K562 (cell line): ENCODE measurements around the gene GSTM2. TPM values are rescaled to one million over a fixed set of nuclear protein-coding genes. Genes with fewer than 3 reads are reported as not detected.
A peak's percentile ranks its signal among the peaks of the same experiment; 100 is the strongest.

Source experiments
- ATAC-seq: fragments of 200-7000 bp; cut with Tn5 transposase; 3 replicates; pipeline ENCODE4 v1.9.1; 2020; ENCODE audit warnings: moderate library complexity
- BruUV-seq: library from RNA; stranded (reverse); fragments of 400-500 nt; replicated peaks from 2 replicates; lab custom pipeline; 2021; lab: Mats Ljungman, UMichigan
- CTCF ChIA-PET: fragments of 300-600 bp; formaldehyde crosslinking; extraction: SDS; loops from one replicate; lab custom pipeline; 2021; ENCODE audit warnings: low intra/inter-chr PET ratio; lab: Yijun Ruan, JAX
- POLR2A ChIA-PET: fragments of 300-600, 350-650 bp; sonication (Branson Sonifier 250); formaldehyde crosslinking; extraction: SDS; loops from one replicate; lab custom pipeline; 2021; ENCODE audit warnings: antibody characterized with exemption, inconsistent platforms; lab: Yijun Ruan, JAX
- DNase-seq, 4 experiments: peaks; one replicate each; pipeline versions ENCODE4 v3.0.0 to v3.0.0-alpha.2; 2011 to 2018; ENCODE audit warnings: low spot score in 3 of 4, mixed read lengths in 3 of 4; ENCODE audit errors: extremely low read depth in 1 of 4
- FAIRE-seq: peaks from 2 replicates; lab custom pipeline; 2011; peaks lifted over from hg19 to GRCh38; lab: Jason Lieb, UNC
- H2AFZ ChIP-seq: 2 replicates; pipeline ENCODE4 v1.6.0; 2011; ENCODE audit warnings: low read depth, low read length, control low read depth, inconsistent platforms
- H3K27ac ChIP-seq: fragments of 200-600 bp; 3 replicates; pipeline ENCODE4 v1.8.0; 2011; ENCODE audit warnings: low read depth, mild to moderate bottlenecking, control low read depth, inconsistent platforms, low read length, moderate library complexity, mixed read lengths; ENCODE audit errors: extremely low read depth
- H3K27me3 ChIP-seq, 2 experiments: fragments of 300-600 bp in 1 of 2; 2 replicates in 1 of 2; 3 replicates in 1 of 2; pipeline versions ENCODE4 v1.6.0 to v1.8.0; 2011; ENCODE audit warnings: inconsistent platforms in 2 of 2, low read length in 2 of 2, mild to moderate bottlenecking in 1 of 2, mixed read lengths in 1 of 2, moderate library complexity in 1 of 2; ENCODE audit not compliant: control insufficient read depth in 2 of 2, insufficient read depth in 2 of 2
- H3K36me3 ChIP-seq: fragments of 300-600 bp; 3 replicates; pipeline ENCODE4 v1.8.0; 2011; ENCODE audit warnings: mild to moderate bottlenecking, low read length, inconsistent platforms; ENCODE audit not compliant: control insufficient read depth, insufficient read depth
- H3K4me1 ChIP-seq, 2 experiments: fragments of 200-600 bp in 1 of 2; replicated peaks in 1 of 2; 2 replicates in 1 of 2; 3 replicates in 1 of 2; pipeline versions ENCODE4 v1.5.1 to v1.8.0; 2011; ENCODE audit warnings: inconsistent platforms in 2 of 2, low read length in 2 of 2, mild to moderate bottlenecking in 1 of 2, mixed read lengths in 1 of 2, moderate library complexity in 1 of 2; ENCODE audit not compliant: control insufficient read depth in 2 of 2, insufficient read depth in 2 of 2
- H3K4me2 ChIP-seq: 2 replicates; pipeline ENCODE4 v1.6.1; 2011; ENCODE audit warnings: low read length, control low read depth, inconsistent platforms, mixed read lengths; ENCODE audit not compliant: insufficient read depth
- H3K4me3 ChIP-seq: fragments of 200-600 bp; sonication (generic), shearing (Covaris generic); 2 replicates; pipeline ENCODE4 v1.5.1; 2016; ENCODE audit warnings: control low read depth, inconsistent platforms
- H3K79me2 ChIP-seq: fragments of 200-600 bp; 3 replicates; pipeline ENCODE4 v1.8.0; 2011; ENCODE audit warnings: low read length, inconsistent platforms; ENCODE audit not compliant: control insufficient read depth, insufficient read depth
- H3K9ac ChIP-seq, 2 experiments: 2 replicates each; pipeline versions ENCODE4 v1.6.0 to v1.6.1; 2011; ENCODE audit warnings: low read depth in 2 of 2, low read length in 2 of 2, control low read depth in 1 of 2, inconsistent platforms in 1 of 2, mild to moderate bottlenecking in 1 of 2, mixed read lengths in 1 of 2; ENCODE audit not compliant: insufficient read depth in 1 of 2
- H3K9me1 ChIP-seq: one replicate; pipeline ENCODE4 v1.6.0; 2011; ENCODE audit warnings: inconsistent platforms, mild to moderate bottlenecking, low read length, moderate library complexity; ENCODE audit not compliant: control insufficient read depth, insufficient read depth
- H3K9me3 ChIP-seq: replicated peaks from 2 replicates; pipeline ENCODE4 v1.5.1; 2011; ENCODE audit warnings: low read depth, low read length, inconsistent platforms; ENCODE audit not compliant: control insufficient read depth, insufficient read depth
- H4K20me1 ChIP-seq: replicated peaks from 2 replicates; pipeline ENCODE4 v1.6.1; 2011; ENCODE audit warnings: low read length, inconsistent platforms, mixed read lengths; ENCODE audit not compliant: control insufficient read depth, insufficient read depth
- CHD2 ChIP-seq: IDR thresholded peaks from 2 replicates; pipeline ENCODE4 v1.6.1; 2011; ENCODE audit warnings: low read depth, low read length
- CREB1 ChIP-seq, 2 experiments: sonication (generic) in 1 of 2; formaldehyde crosslinking in 1 of 2; IDR thresholded peaks; 2 replicates each; pipeline versions ENCODE4 v1.6.1 to v1.8.0; 2012 to 2022; ENCODE audit warnings: inconsistent platforms in 1 of 2, mild to moderate bottlenecking in 1 of 2, missing genetic modification reagents in 1 of 2, moderate library complexity in 1 of 2
- CREM ChIP-seq: IDR thresholded peaks from 2 replicates; pipeline ENCODE4 v1.6.1; 2014; ENCODE audit warnings: antibody characterized with exemption, low read depth
- CTBP1 ChIP-seq: fragments of 450-650 bp; IDR thresholded peaks from 2 replicates; pipeline ENCODE4 v1.6.1; 2016; ENCODE audit warnings: borderline replicate concordance
- FOXK1 ChIP-seq: sonication (generic); formaldehyde crosslinking; IDR thresholded peaks from 2 replicates; pipeline ENCODE4 v1.8.0; 2022; ENCODE audit warnings: missing genetic modification reagents, mild to moderate bottlenecking, borderline replicate concordance
- KLF16 ChIP-seq: IDR thresholded peaks from 2 replicates; pipeline ENCODE4 v1.6.1; 2016; ENCODE audit warnings: antibody characterized with exemption
- MEIS2 ChIP-seq: fragments of 450-650 bp; IDR thresholded peaks from 2 replicates; pipeline ENCODE4 v1.6.1; 2014; ENCODE audit warnings: mild to moderate bottlenecking; ENCODE audit not compliant: partially characterized antibody
- MTA3 ChIP-seq: fragments of 450-650 bp; formaldehyde crosslinking; IDR thresholded peaks from 2 replicates; pipeline ENCODE4 v1.6.1; 2017; ENCODE audit warnings: mild to moderate bottlenecking, borderline replicate concordance
- NUFIP1 ChIP-seq: fragments of 450-650 bp; IDR thresholded peaks from 2 replicates; pipeline ENCODE4 v1.6.1; 2018; ENCODE audit not compliant: partially characterized antibody
- SETDB1 ChIP-seq: IDR thresholded peaks from one replicate; pipeline ENCODE4 v1.6.1; 2012; ENCODE audit warnings: low read length, control low read depth, inconsistent platforms
- ZBTB7A ChIP-seq: IDR thresholded peaks from 2 replicates; pipeline ENCODE4 v1.6.1; 2011; ENCODE audit warnings: low read depth, mild to moderate bottlenecking, low read length, moderate library complexity, borderline replicate concordance; ENCODE audit not compliant: control insufficient read depth
- ZFP91 ChIP-seq: sonication (generic); formaldehyde crosslinking; IDR thresholded peaks from 2 replicates; pipeline ENCODE4 v1.8.0; 2022; ENCODE audit warnings: mild to moderate bottlenecking, missing genetic modification reagents
- ZNF77 ChIP-seq: fragments of 250-450 bp; sonication (Bioruptor Pico); IDR thresholded peaks from 2 replicates; pipeline ENCODE4 v1.5.0; 2020
- ZSCAN29 ChIP-seq: fragments of 450-650 bp; IDR thresholded peaks from 2 replicates; pipeline ENCODE4 v1.6.1; 2017
- WGBS: fragments of 100-300 bp; shearing (Covaris generic); methylation state at CpG from one replicate; pipeline ENCODE4 v1.1.6; 2016; ENCODE audit warnings: low coverage, mixed read lengths; ENCODE audit not compliant: insufficient coverage; ENCODE audit errors: missing lambda C conversion rate; 5-methylcytosine and 5-hydroxymethylcytosine counted together
- in situ Hi-C: fragments of 300-500 bp; cut with MboI; formaldehyde crosslinking; loops from 4 replicates; pipeline ENCODE4 v1.15.0; 2018; ENCODE audit warnings: inconsistent platforms, mixed read lengths
- intact Hi-C: fragments of 100-400 bp; cut with micrococcal nuclease; formaldehyde crosslinking; loops from 2 replicates; pipeline ENCODE4 v1.14.2; 2022
- polyA plus RNA-seq, 8 experiments: library from polyadenylated mRNA; depleted of rRNA in 4 of 8; stranded (reverse) in 5 of 8; unstranded in 3 of 8; fragments of >200 nt; fragmentation: Nextera tagmentation in 2 of 8; fragmentation: Illumina TruSeq in 1 of 8; extraction: Ambion mirVana in 2 of 8; extraction: Trizol in 1 of 8; gene quantifications; 2 replicates each; pipeline versions ENCODE4 v1.2.1 to v1.2.3, GENCODE V29; 2011 to 2014; ENCODE audit warnings: inconsistent platforms in 1 of 8, missing spikeins in 1 of 8
- total RNA-seq, 7 experiments: library from RNA; depleted of rRNA in 6 of 7; stranded (reverse); fragments of >200 nt in 6 of 7; fragmentation: Illumina TruSeq in 2 of 7; extraction: Trizol in 2 of 7; gene quantifications; 2 replicates each; pipeline versions ENCODE4 v1.2.1 to v1.2.3, GENCODE V29; 2011 to 2021; ENCODE audit warnings: low replicate concordance in 1 of 7
- TF ChIP-seq, protein P1 (sequence below): sonication (generic); formaldehyde crosslinking; IDR thresholded peaks from 2 replicates; pipeline ENCODE4 v1.8.0; 2023; ENCODE audit warnings: mild to moderate bottlenecking, missing genetic modification reagents

Gene GSTM2
- total and polyA plus RNA-seq, 9 of the 15 experiments (the other 6 are each of a cell fraction or from before 2014, with no cell fraction given) = 1.6 to 15.1 (median 6.8) TPM

- H3K27ac ChIP-seq = peak within 1 kb of the TSS; percentile 90
- ChIA-PET CTCF (no interaction called here), POLR2A (interaction anchor here (0.6 to 3.3 kb wide), 17 partner anchors 9 to 360 kb away, joined by 3 to 16 read pairs (median 3); partner anchors contain the start of genes GNAI3 and SORT1)
- WGBS = under 1% methylated on average over 31 of the region's 47 CpGs
- H3K79me2 ChIP-seq = peaks cover 55% of the 10 kb centered on the region
- in situ Hi-C loops = loop anchor here (5.0 kb wide), 1 partner anchor 72 kb away; the partner anchor contains the start of gene GNAI3
- H3K4me1 ChIP-seq = peaks cover 32 to 53% of the 10 kb centered on the region in 2 experiments
- no peaks in the 10 kb centered on the region for H3K9me1 ChIP-seq
- intact Hi-C loops = loop anchor here (5.0 kb wide), 1 partner anchor 72 kb away; the partner anchor contains the start of gene GNAI3
- FAIRE-seq (no peak), ATAC-seq (peak; percentile 85), DNase-seq (peak; percentile 89 to 97 (median 96))
- H2AFZ ChIP-seq = peak within 1 kb of the TSS; percentile 96
- peaks cover 5% of the 10 kb centered on the region; the same call in 1 of the 2 replicates for H4K20me1 ChIP-seq
- H3K27me3 ChIP-seq = no peaks in the 10 kb centered on the region
- no peaks in the 10 kb centered on the region for H3K9me3 ChIP-seq
- peak within 1 kb of the TSS; percentile 61 for H3K4me3 ChIP-seq
- H3K36me3 ChIP-seq = no peaks in the 10 kb centered on the region
- peak within 1 kb of the TSS; percentile 96 for H3K4me2 ChIP-seq
- BruUV-seq = TSS peak; percentile 81
- peak within 1 kb of the TSS; percentile 86 to 98 for H3K9ac ChIP-seq
- TF ChIP-seq ZBTB7A = peak; percentile 94; the same call in 1 of the 2 replicates
- TF ChIP-seq CREB1 (IDR thresholded peaks at IDR 0.05) = no peak; the same call in 1 of the 2 replicates
- TF ChIP-seq CREB1 (CRISPR knock-in tag; IDR thresholded peaks at IDR 0.05) = peak; percentile 29; the same call in 1 of the 2 replicates
- no peak for TF ChIP-seq ZSCAN29
- TF ChIP-seq NUFIP1 = peak; percentile 24
- no peak for TF ChIP-seq KLF16
- peak; percentile 35; the same call in 1 of the 2 replicates for TF ChIP-seq CREM
- TF ChIP-seq ZNF77 (CRISPR knock-in tag) = no peak
- peak; percentile 60; the same call in 1 of the 2 replicates for TF ChIP-seq FOXK1 (CRISPR knock-in tag)
- TF ChIP-seq, protein P1, sequence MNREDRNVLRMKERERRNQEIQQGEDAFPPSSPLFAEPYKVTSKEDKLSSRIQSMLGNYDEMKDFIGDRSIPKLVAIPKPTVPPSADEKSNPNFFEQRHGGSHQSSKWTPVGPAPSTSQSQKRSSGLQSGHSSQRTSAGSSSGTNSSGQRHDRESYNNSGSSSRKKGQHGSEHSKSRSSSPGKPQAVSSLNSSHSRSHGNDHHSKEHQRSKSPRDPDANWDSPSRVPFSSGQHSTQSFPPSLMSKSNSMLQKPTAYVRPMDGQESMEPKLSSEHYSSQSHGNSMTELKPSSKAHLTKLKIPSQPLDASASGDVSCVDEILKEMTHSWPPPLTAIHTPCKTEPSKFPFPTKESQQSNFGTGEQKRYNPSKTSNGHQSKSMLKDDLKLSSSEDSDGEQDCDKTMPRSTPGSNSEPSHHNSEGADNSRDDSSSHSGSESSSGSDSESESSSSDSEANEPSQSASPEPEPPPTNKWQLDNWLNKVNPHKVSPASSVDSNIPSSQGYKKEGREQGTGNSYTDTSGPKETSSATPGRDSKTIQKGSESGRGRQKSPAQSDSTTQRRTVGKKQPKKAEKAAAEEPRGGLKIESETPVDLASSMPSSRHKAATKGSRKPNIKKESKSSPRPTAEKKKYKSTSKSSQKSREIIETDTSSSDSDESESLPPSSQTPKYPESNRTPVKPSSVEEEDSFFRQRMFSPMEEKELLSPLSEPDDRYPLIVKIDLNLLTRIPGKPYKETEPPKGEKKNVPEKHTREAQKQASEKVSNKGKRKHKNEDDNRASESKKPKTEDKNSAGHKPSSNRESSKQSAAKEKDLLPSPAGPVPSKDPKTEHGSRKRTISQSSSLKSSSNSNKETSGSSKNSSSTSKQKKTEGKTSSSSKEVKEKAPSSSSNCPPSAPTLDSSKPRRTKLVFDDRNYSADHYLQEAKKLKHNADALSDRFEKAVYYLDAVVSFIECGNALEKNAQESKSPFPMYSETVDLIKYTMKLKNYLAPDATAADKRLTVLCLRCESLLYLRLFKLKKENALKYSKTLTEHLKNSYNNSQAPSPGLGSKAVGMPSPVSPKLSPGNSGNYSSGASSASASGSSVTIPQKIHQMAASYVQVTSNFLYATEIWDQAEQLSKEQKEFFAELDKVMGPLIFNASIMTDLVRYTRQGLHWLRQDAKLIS (CRISPR knock-in tag) = 0 out of 2 replicates have a peak, but pooled peaks have one; percentile 50
- TF ChIP-seq CHD2 = peak; percentile 50; the same call in 1 of the 2 replicates
- TF ChIP-seq ZFP91 (CRISPR knock-in tag) = no peak
- peak; percentile 42 for TF ChIP-seq MEIS2
- no peak for TF ChIP-seq SETDB1
- peak; percentile 46; the same call in 1 of the 2 replicates for TF ChIP-seq MTA3
- TF ChIP-seq CTBP1 = peak; percentile 68; the same call in 1 of the 2 replicates
These were observed 48.1 kb upstream of the GSTM2 start, which contains the start of the genes AMPD2 and GNAT2 for GRCh38 chr1:109619576-109620400. TSS of gene AMPD2 (plus strand) at chr1:109619837. CDS start at chr1:109621176, 1,339 bp downstream. TSS of gene GNAT2 (minus strand) at chr1:109619616. CDS start at chr1:109612870, 6,746 bp downstream.
